Measurements from ENCODE around the gene CCDC197.

CCDC197 gene

GRCh38 chr14:93997082-93997481, at the start of gene CCDC197:
Gene CCDC197, plus strand, starts transcription at chr14:93997301. Its CDS starts 831 bp downstream, at chr14:93998132.
- no peak for DNase-seq (ENCODE audit: low spot score)

GRCh38 chr14:93949511-93950075, 47.5 kb upstream of the CCDC197 start:
- DNase-seq (ENCODE audit: low spot score), result no peak

DNA sequence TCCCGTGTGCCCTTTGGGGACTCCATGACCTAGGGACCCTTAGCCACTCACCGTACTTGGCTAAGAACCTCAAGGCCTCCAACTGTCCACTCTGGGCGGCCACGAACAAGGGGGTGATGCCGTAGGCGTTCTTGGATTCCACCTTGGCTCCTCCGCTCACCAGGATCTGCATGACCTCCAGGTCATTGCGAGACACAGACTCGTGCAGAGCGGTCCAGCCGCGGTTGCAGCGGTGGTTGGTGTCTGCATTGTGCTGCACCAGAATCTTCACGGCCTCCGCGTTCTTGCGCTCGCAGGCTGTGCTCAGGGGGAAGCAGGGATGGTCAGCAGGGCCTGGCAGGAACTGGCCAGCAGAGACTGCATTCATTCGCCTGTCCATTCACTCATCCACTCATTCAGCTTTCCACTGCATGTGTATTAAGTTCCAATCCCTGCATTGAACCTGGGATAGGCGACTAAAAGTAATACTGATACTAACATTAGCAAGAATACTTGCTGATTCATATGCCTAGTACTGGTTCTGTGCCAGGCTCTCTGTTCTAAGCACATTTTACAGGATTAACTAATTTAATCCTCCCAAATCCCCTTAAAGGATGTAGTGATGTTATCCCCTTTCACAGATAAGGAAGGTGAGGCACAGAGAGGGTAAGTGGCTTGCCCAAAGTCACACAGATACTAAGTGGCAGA, 46.0 kb upstream of the CCDC197 start:
- DNase-seq (ENCODE audit: low spot score), result no peak

- DNase-seq (ENCODE audit: low spot score), result no peak
These were observed 45.2 kb upstream of the CCDC197 start for GRCh38 chr14:93951635-93952540.

DNA sequence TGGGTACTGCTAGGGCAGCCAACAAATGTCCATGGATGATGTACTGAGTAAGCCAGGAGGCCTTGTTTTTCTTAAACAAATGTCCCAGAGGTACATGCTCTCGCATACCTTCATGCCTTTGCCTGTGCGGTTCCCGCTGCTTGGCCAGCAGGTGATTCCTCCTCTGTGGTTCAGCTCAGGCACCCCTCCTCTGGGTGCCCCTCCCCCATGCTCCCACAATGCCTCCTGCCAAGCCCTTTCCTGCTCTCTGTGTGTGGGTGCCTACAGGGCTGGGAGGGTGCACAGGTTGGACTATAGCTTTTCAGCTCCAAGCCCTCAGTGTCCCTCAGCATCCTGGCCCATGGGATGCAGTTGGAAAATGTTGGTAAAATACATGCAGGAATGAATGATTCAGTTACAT, 44.3 kb upstream of the CCDC197 start:
- DNase-seq (ENCODE audit: low spot score), result no peak

DNA sequence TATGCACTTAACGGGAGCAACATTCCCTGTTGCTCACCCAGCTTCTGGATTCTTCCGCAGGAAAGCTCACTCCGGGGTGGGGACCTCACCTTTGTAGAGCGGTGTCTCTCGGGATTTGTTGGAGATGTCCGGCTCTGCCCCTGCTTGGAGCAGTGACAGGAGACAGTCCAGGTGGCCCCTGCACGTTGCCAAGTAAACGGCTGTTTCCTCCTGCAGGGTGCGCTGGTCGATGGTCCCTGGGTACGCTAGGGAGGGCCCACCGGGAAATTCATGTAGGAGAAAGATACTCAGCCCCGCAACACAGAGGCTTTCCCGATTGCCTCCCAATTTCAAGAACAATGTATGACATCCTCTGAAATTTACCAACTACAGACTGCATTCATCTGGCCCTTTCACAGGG, 43.8 kb upstream of the CCDC197 start:
- DNase-seq (ENCODE audit: low spot score), result no peak

DNA sequence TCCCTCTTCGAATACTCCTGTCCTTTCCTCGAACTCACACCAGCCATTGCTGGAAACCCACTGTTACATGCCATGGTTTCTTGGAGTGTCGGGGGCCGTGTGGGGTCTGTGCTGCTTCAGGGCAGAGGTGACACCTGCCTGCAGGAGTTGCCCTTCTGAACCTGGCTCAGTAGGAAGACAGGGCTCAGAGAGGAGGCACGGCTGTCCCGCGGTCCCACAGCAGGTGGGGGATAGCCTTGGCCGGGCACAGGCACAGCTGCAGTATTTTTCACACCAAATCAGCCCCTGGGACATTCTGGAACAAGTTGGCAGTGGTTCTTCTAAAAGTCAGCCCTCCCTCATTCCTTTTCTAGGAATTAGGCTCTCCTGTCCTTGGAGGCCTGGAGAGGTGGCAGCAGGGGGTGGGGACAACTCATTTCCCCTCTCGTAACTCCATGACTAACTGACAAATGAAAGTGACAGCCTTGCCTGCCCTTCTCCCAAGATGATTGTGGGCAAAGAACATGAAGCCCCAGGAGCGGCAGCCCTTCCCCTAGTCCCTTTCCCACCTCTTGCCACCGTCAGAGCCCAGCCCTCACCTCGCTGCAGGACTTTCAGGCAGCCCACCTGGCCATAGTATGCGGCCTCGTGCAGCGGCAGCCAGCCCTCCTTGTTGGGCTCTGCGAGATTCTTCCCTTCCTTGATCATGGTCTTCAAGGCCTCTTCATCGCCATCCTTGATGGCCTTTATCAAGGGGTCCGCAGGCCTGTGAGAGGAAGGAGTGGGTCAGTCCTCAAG, 43.2 kb upstream of the CCDC197 start:
- DNase-seq (ENCODE audit: low spot score), result no peak

DNA sequence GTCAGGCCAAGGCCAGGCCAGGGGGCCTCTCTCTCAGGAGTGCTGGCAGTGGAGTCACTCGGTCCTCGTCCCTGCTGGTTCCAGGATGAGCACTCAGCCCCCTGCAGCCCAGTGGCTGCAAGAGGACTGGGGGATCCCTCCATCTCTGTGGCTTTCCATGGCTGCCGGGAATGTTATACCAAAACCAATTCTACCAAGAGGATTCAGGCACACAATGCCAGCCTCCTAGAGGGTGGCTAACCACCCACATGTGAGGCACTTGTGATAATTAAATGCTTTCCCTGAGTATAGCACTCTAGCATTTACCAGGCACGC, 42.6 kb upstream of the CCDC197 start:
- DNase-seq (ENCODE audit: low spot score), result no peak

- DNase-seq (ENCODE audit: low spot score), result no peak
These were observed 41.9 kb upstream of the CCDC197 start for GRCh38 chr14:93954900-93955849.

DNA sequence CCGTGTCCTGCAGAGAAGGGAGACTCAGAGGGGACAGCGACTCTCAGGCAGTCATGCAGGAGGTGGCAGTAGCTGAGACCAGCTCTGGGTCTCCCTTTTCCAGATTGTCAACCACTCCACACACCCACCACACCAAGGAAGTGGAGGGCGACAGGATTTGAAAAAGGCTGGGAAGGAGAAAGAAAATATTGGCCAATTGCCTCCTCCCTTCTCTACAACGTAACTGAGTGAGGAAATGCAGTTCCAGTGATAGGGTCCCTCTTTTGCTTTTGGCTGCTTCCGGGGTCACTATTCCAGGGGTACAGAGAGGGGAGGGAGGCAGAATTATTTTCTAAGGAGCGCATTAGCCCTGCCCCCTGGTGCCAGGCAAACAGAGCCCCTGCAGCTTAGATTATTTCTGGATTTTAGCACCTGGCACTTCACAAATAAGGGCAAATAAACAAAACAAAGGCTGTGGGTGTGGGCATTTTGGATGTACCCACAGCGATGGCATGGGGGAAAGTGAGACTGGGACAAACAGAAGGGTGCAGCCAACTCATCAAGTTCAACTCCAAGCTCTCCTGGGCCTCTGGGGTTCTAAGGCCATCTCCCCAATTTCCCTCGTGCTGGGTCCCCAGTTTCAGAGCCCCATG, 41.1 kb upstream of the CCDC197 start:
- DNase-seq (ENCODE audit: low spot score), result no peak

- no peak for DNase-seq (ENCODE audit: low spot score)
These were observed 40.4 kb upstream of the CCDC197 start for GRCh38 chr14:93956514-93957332.

- DNase-seq (ENCODE audit: low spot score), result no peak
These were observed 39.8 kb upstream of the CCDC197 start for GRCh38 chr14:93957333-93957710.

DNA sequence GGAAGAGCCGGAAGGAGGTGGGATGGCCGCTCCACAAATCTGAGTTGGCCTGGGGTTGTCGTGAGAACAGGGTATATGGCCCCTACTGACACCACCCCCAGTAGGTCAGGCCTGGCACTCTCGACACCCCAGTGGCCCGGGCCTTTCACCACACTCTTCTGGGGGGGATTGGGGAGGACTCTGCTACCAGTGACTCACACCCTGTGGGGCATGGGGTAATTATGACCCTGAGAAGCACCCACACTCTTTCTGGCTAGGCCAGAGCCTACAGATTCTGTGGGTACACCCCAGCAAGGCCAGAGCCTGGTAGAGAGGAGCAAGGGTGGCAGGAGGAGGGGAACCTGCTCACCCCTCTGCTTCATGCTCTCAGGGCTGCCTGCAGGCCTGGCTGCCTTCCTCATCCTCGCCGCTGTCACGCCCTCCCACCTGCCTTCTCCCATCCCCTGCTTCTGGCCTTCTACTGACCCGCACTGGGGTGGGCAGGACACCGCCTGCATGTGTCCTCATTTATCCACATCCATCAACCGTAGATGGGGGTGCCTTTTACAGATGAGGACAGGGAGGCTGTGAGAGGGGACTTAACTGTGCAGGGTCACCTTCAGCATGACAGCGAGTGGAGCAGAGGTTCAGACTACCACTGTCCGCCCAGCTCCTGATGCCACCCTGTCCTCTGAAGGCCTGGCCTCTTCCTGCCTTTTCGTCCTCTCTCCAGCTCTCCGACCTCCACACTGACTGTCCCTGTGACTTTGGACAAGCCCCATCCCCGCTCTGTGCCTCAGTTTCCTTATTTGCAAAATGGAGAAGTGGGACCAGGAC, 39.1 kb upstream of the CCDC197 start:
- no peak for DNase-seq (ENCODE audit: low spot score)

DNA sequence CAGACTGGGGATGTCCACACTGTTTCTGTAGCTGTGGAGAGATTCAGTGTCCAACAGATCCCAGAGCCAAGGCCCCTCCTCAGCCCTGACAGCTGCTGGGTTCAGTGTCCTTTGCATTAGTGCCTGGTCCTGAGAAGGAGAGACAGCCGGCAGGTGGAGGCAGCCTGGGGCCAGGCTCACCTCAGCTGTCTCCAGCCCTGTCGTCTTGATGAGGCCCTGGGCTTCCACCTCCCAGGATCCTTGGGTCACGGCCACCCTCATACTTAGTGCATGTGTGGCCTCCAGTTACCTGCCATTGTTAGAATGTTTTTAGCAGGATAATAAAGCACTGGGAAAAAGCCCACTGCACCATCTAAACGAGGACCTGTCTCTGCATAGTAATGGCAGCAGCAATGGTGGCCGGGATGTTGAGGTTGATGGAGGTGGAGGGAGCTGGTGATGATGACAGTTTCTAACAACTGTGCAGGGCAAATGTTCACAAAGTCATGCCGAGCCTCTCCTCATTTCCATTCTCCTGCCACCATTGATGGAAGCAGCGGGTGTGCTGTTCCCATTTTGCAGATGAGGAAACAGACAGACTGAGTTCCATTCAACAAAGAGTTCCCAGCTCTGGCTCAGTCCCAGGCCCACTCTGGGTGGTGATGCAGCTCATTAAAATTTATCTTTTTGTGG, 38.4 kb upstream of the CCDC197 start:
- DNase-seq (ENCODE audit: low spot score), result no peak

DNA sequence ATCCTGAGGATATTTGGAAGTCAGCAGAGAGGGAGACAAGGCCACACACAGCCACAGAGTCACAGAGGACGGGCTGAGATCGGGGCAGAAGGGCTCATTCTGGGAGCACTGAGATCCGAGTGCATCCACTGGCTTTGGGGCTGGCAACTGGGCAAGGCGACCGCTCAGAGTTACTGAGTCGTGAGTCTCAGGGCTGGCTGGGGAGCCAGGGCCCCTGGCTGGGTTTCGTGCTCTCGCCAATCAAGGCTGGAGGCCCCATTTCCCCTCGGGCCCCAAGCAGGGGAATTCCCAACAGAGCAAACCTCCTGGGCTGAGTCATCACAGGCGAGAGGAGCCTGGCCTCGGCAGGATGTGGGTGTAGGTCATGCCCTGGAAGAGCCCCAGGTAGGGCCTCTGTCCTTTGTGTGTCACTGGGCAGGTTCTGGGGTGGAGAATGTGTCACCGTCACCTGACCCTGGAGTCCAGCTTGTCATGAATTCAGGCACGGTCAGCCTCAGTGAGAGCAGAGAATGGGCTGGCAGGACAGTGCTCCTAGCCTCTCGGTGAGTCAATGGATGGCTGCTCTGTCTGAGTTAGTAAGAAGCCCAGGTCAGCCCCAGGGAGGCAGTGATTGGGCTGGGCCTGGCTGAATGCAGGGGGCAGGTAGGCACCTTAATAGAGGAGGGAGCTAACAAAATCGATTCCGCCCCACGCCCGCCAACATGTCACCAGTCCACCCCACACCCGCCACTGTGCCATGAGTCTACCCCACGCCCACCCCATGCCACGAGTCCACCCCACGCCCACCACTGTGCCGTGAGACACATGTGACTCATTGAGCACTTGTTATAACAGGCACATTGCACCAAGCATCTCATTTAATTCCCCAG, 37.6 kb upstream of the CCDC197 start:
- DNase-seq (ENCODE audit: low spot score), result peak; percentile 65

DNA sequence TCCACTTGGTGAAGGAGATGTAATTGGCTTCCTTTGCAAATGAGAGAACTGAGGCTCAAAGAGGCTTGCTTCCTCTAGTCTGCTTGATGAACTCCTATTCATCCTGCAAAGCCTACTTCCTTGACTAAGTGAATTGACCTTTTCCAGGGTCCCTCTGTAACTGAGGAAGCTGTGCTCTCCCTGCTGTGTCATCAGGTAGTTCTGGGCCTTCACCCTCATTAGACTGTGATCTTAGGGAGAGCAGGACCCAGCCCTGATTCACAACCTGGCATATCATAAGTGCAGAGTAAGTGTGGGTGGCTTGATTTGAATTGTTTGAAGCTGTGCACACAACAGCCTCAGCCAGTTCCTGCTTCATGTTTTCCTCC, 37.0 kb upstream of the CCDC197 start:
- no peak for DNase-seq (ENCODE audit: low spot score)

DNA sequence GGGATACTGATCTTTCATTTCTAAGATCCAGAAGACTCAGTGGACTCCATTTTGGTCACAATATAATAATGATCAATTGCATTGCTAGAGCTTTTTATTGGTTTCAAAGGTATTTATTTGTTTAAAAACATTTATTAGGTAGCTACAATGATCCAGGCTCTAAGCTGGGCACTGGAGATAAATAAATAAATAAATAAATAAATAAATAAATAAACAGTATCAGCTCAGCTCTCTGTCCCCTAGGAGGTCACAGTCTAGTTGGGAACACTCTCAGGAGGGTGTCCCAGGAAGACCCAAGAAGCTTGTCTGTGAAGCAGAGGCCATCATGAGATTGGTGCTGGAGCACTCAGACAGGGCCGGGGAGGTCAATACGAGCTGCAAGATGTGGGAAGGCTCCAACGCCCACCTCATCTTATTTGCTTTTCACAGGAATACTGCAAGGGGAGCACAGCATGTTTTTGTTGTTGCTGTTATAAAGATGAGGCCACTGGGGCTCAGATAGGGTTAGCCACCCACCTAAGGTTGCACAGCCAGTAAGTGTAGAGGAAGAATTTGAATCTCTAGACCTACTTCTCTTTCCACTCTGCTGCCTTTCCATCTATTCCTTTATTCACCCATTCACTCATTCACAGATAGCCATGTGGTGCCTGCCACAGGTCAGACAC, 36.2 kb upstream of the CCDC197 start:
- DNase-seq (ENCODE audit: low spot score), result no peak

All from AG08396 (cell line).